GM19397 (cell line): ENCODE results near the gene SPACA1.

ENCODE experiments used
- ATAC-seq: cut with Tn5 transposase; IDR thresholded peaks from one replicate; pipeline ENCODE4 v1.9.1; 2021; ENCODE audit warnings: mild to moderate bottlenecking, moderate library complexity; ENCODE audit not compliant: unreplicated experiment

SPACA1 gene

GRCh38 chr6:88089708-88090107, 42.1 kb downstream of the SPACA1 start:
- ATAC-seq = no peak

- ATAC-seq = no peak
Observed at GRCh38 chr6:88105741-88106340, 58.2 kb downstream of the SPACA1 start.

- ATAC-seq = no peak
Observed at GRCh38 chr6:88107241-88107640, 59.6 kb downstream of the SPACA1 start.

GRCh38 chr6:88111991-88112390, 64.3 kb downstream of the SPACA1 start:
- no peak for ATAC-seq

GRCh38 chr6:88114838-88115237, 67.2 kb downstream of the SPACA1 start:
- no peak for ATAC-seq

- no peak for ATAC-seq
Observed at GRCh38 chr6:88115307-88115706, 67.7 kb downstream of the SPACA1 start.

GRCh38 chr6:88116276-88116675, 68.6 kb downstream of the SPACA1 start:
- no peak for ATAC-seq
